Natural killer cell (primary cell): ENCODE results near the gene OGFR. TPM values are rescaled to one million over a fixed set of nuclear protein-coding genes. Genes with fewer than 3 reads are reported as not detected.

Experiments
- ATAC-seq, 3 donors: fragments of 150-1000 bp in 2 of 3; fragments of 200-7000 bp in 1 of 3; cut with Tn5 transposase; 1 replicate in 1 of 3; 2 replicates in 2 of 3; pipeline ENCODE4 v1.10.0; 2021; ENCODE audit warnings: mild to moderate bottlenecking in 2 of 3, moderate library complexity in 2 of 3
- DNase-seq, 2 donors: peaks; one replicate each; pipeline versions ENCODE4 v3.0.0 to v3.0.0-alpha.2; 2013 to 2021; ENCODE audit warnings: mixed read lengths in 1 of 2
- H3K27ac ChIP-seq: one replicate; pipeline ENCODE4 v1.5.1; 2013; ENCODE audit warnings: mild to moderate bottlenecking, low read length
- H3K27me3 ChIP-seq: one replicate; pipeline ENCODE4 v1.6.1; 2013; ENCODE audit warnings: low read length; ENCODE audit not compliant: control insufficient read depth, insufficient read depth
- H3K36me3 ChIP-seq: one replicate; pipeline ENCODE4 v1.6.1; 2013; ENCODE audit warnings: low read length; ENCODE audit not compliant: control insufficient read depth, insufficient read depth
- H3K4me1 ChIP-seq: one replicate; pipeline ENCODE4 v1.6.1; 2013; ENCODE audit warnings: low read length; ENCODE audit not compliant: control insufficient read depth, insufficient read depth
- H3K4me3 ChIP-seq: one replicate; pipeline ENCODE4 v1.5.1; 2013; ENCODE audit warnings: low read length
- H3K9me3 ChIP-seq: one replicate; pipeline ENCODE4 v1.6.1; 2013; ENCODE audit warnings: low read length; ENCODE audit not compliant: control insufficient read depth, insufficient read depth
- H3K27ac Mint-ChIP-seq, 2 donors: one replicate each; pipeline ENCODE4 v1.8.0; 2022; ENCODE audit warnings: mild to moderate bottlenecking in 2 of 2, mixed read lengths in 2 of 2, moderate library complexity in 1 of 2
- H3K27me3 Mint-ChIP-seq, 2 donors: one replicate each; pipeline ENCODE4 v1.8.0; 2022; ENCODE audit warnings: low read depth in 2 of 2, mixed read lengths in 2 of 2
- H3K36me3 Mint-ChIP-seq: one replicate; pipeline ENCODE4 v1.8.0; 2022; ENCODE audit warnings: mixed read lengths
- H3K4me1 Mint-ChIP-seq, 2 donors: one replicate each; pipeline ENCODE4 v1.8.0; 2022; ENCODE audit warnings: mixed read lengths in 2 of 2
- H3K4me3 Mint-ChIP-seq: one replicate; pipeline ENCODE4 v1.8.0; 2022; ENCODE audit warnings: mild to moderate bottlenecking, moderate library complexity, mixed read lengths
- H3K9me3 Mint-ChIP-seq, 2 donors: one replicate each; pipeline ENCODE4 v1.8.0; 2022; ENCODE audit warnings: mixed read lengths in 2 of 2
- WGBS: methylation state at CpG from one replicate; pipeline ENCODE4 v1.1.7; 2013; ENCODE audit warnings: missing lambda C conversion rate; ENCODE audit not compliant: insufficient coverage; 5-methylcytosine and 5-hydroxymethylcytosine counted together
- intact Hi-C: fragments of 100-400 bp; cut with micrococcal nuclease; formaldehyde crosslinking; loops from one replicate; pipeline ENCODE4 v1.14.2; 2022
- total RNA-seq, 4 donors: library from RNA; stranded (reverse); fragments of 120-200 nt in 1 of 4; gene quantifications; one replicate each; pipeline versions ENCODE4 v1.2.3 to v1.2.4, GENCODE V29; 2013 to 2022
- TF ChIP-seq, protein P1 (sequence below): fragments of 200-600 bp; IDR thresholded peaks from one replicate; pipeline ENCODE4 v1.8.0; 2022; ENCODE audit warnings: antibody characterized with exemption

OGFR gene
- total RNA-seq, 3 donors from 2014 or later (not counting 1 experiment from before 2014, with no cell fraction given) = 71.0 to 84.0 (median 83.0) TPM

GRCh38 chr20:62760856-62761758, 43.5 kb upstream of the OGFR start:
- Mint-ChIP-seq H3K4me3 (no peak overlapping the region), H3K9me3 (no peaks in the 10 kb centered on the region)

GRCh38 chr20:62761759-62762131, 42.9 kb upstream of the OGFR start:
- no peak for ATAC-seq
- H3K27me3 ChIP-seq = no peaks in the 10 kb centered on the region
- TF ChIP-seq, protein P1, sequence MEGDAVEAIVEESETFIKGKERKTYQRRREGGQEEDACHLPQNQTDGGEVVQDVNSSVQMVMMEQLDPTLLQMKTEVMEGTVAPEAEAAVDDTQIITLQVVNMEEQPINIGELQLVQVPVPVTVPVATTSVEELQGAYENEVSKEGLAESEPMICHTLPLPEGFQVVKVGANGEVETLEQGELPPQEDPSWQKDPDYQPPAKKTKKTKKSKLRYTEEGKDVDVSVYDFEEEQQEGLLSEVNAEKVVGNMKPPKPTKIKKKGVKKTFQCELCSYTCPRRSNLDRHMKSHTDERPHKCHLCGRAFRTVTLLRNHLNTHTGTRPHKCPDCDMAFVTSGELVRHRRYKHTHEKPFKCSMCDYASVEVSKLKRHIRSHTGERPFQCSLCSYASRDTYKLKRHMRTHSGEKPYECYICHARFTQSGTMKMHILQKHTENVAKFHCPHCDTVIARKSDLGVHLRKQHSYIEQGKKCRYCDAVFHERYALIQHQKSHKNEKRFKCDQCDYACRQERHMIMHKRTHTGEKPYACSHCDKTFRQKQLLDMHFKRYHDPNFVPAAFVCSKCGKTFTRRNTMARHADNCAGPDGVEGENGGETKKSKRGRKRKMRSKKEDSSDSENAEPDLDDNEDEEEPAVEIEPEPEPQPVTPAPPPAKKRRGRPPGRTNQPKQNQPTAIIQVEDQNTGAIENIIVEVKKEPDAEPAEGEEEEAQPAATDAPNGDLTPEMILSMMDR = no peak
- intact Hi-C loops = no loop called here
- no peak overlapping the region for H3K27ac ChIP-seq
- no peak overlapping the region for H3K4me3 ChIP-seq
- Mint-ChIP-seq H3K27me3 (peaks cover 0 to 4% of the 10 kb centered on the region in 2 donors), H3K4me3 (no peak overlapping the region), H3K27ac (no peak overlapping the region), H3K9me3 (no peaks in the 10 kb centered on the region), H3K4me1 (peaks cover 0 to 4% of the 10 kb centered on the region in 2 donors), H3K36me3 (no peaks in the 10 kb centered on the region)
- H3K9me3 ChIP-seq = no peaks in the 10 kb centered on the region
- H3K36me3 ChIP-seq = no peaks in the 10 kb centered on the region
- no peaks in the 10 kb centered on the region for H3K4me1 ChIP-seq
- no peak for DNase-seq
- 92% methylated on average over 6 of the region's 6 CpGs for WGBS

More at GRCh38 chr20:62760856-62761758, 43.5 kb upstream of the OGFR start:
- Histone ChIP-seq H3K27me3 (no peaks in the 10 kb centered on the region), H3K36me3 (no peaks in the 10 kb centered on the region), H3K9me3 (no peaks in the 10 kb centered on the region), H3K4me3 (no peak overlapping the region), H3K4me1 (no peaks in the 10 kb centered on the region), H3K27ac (no peak overlapping the region)
- ATAC-seq (no peak), DNase-seq (no peak)
- Mint-ChIP-seq H3K4me1 (peaks cover 0 to 4% of the 10 kb centered on the region in 2 donors), H3K27ac (no peak overlapping the region), H3K36me3 (no peaks in the 10 kb centered on the region), H3K27me3 (peaks cover 0 to 4% of the 10 kb centered on the region in 2 donors)
- intact Hi-C loops = no loop called here
- TF ChIP-seq, protein P1 = no peak
- WGBS = 90% methylated on average over 26 of the region's 26 CpGs

GRCh38 chr20:62762376-62762775, 42.3 kb upstream of the OGFR start:
- intact Hi-C loops = no loop called here
- Histone ChIP-seq H3K27me3 (no peaks in the 10 kb centered on the region), H3K36me3 (no peaks in the 10 kb centered on the region), H3K27ac (no peak overlapping the region), H3K4me3 (no peak overlapping the region), H3K4me1 (no peaks in the 10 kb centered on the region), H3K9me3 (no peaks in the 10 kb centered on the region)
- Mint-ChIP-seq H3K4me3 (no peak overlapping the region), H3K27ac (no peak overlapping the region), H3K36me3 (no peaks in the 10 kb centered on the region), H3K9me3 (no peaks in the 10 kb centered on the region), H3K4me1 (peaks cover 0 to 4% of the 10 kb centered on the region in 2 donors), H3K27me3 (peaks cover 0 to 4% of the 10 kb centered on the region in 2 donors)
- TF ChIP-seq, protein P1 = no peak
- ATAC-seq (no peak), DNase-seq (no peak)
- 84% methylated on average over 22 of the region's 22 CpGs for WGBS
